Transverse colon (tissue), 4 donors: ENCODE results near the gene TENT4B. TPM values are rescaled to one million over a fixed set of nuclear protein-coding genes. Genes with fewer than 3 reads are reported as not detected.

Experiments used
- DNase-seq: peaks from one replicate; pipeline ENCODE4 v3.0.0-alpha.2; 2019
- H3K27ac ChIP-seq, 4 donors: fragments of 200-600 bp; sonication (generic); 2 replicates each; pipeline ENCODE4 v1.5.1; 2016 to 2018; ENCODE audit warnings: inconsistent platforms in 4 of 4
- H3K27me3 ChIP-seq: fragments of 200-600 bp; sonication (generic); 2 replicates; pipeline ENCODE4 v1.5.1; 2017; ENCODE audit warnings: inconsistent platforms
- H3K36me3 ChIP-seq, 4 donors: fragments of 200-600 bp; sonication (generic); 2 replicates each; pipeline ENCODE4 v1.5.1; 2017 to 2019; ENCODE audit warnings: inconsistent platforms in 4 of 4
- H3K4me1 ChIP-seq, 4 donors: fragments of 200-600 bp; sonication (generic); 2 replicates each; pipeline ENCODE4 v1.5.1; 2017 to 2020; ENCODE audit warnings: inconsistent platforms in 4 of 4
- H3K4me3 ChIP-seq, 4 donors: fragments of 200-600 bp; sonication (generic); 1 replicate in 1 of 4; 2 replicates in 3 of 4; pipeline versions ENCODE4 v1.5.1 to v1.6.1; 2017 to 2019; ENCODE audit warnings: inconsistent platforms in 4 of 4
- H3K9me3 ChIP-seq, 2 donors: fragments of 200-600 bp; sonication (generic); 2 replicates each; pipeline ENCODE4 v1.5.1; 2017 to 2019; ENCODE audit warnings: inconsistent platforms in 2 of 2
- EP300 ChIP-seq: sonication (generic); formaldehyde crosslinking; IDR thresholded peaks from one replicate; pipeline ENCODE4 v1.6.1; 2017; ENCODE audit warnings: antibody characterized with exemption, low read depth
- POLR2A ChIP-seq: fragments of 450-650 bp; IDR thresholded peaks from one replicate; pipeline ENCODE4 v1.6.1; 2016; ENCODE audit warnings: antibody characterized with exemption, mild to moderate bottlenecking, moderate library complexity
- POLR2AphosphoS5 ChIP-seq, 3 donors: sonication (generic); formaldehyde crosslinking; IDR thresholded peaks; one replicate each; pipeline ENCODE4 v1.6.1; 2016; ENCODE audit warnings: antibody characterized with exemption in 3 of 3
- WGBS, 2 donors: methylation state at CpG; one replicate each; pipeline ENCODE4 v1.1.5; 2018; ENCODE audit warnings: low coverage in 1 of 2; 5-methylcytosine and 5-hydroxymethylcytosine counted together
- in situ Hi-C, 4 donors: fragments of 200-750 bp; cut with MboI; loops; one replicate each; pipeline versions ENCODE4 v1.15.0 to v1.15.1; 2017; ENCODE audit warnings: low sequenced_read_pairs in 3 of 4, low pct_ligation_motif_present in 1 of 4, low pct_unique_long_range_greater_than_20kb in 1 of 4
- intact Hi-C: fragments of 100-400 bp; cut with DNase I; formaldehyde crosslinking; loops from one replicate; pipeline ENCODE4 v1.15.1; 2023; ENCODE audit warnings: low total_unique reads
- total RNA-seq, 4 donors: library from RNA; depleted of rRNA; stranded (reverse); fragments of >200 nt; gene quantifications; one replicate each; pipeline ENCODE4 v1.1.0, GENCODE V29; 2016
- TF ChIP-seq, protein P1 (sequence below), 5 experiments: fragments of 200-600 bp in 3 of 5; fragments of 450-650 bp in 2 of 5; sonication (generic) in 3 of 5; IDR thresholded peaks; 1 replicate in 2 of 5; 2 replicates in 3 of 5; pipeline ENCODE4 v1.5.1; 2016 to 2017; ENCODE audit warnings: antibody characterized with exemption in 5 of 5, inconsistent platforms in 3 of 5, mild to moderate bottlenecking in 2 of 5, moderate library complexity in 1 of 5

TENT4B gene
- total RNA-seq, 4 donors from 2014 or later: 8.2 to 18.0 (median 13.0) TPM

DNA sequence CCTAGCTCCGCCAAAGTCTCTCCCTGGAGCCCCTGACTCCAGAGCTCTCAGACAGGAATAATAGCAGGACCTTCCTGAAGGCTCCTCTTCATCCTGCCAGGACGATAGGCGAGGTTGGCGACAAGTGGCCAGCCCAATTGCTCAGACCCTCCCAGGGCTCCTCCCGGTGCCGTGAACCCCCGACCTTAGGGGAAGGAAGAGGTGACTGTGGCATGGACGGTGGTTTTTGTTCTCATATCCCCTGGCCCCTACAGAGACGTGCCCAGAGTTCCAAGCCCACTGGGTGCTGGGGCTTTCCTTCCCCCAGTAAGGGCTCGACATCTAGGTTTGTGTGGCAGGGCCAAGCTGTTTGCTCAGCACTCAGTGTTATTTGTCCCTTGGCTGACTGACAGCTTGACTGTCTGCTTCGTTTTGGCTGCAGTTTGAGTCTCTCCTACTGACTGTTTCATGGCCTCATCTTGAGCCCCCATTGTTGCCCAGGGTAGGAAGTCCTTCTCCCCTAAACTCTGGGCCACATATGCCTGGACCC is 108.7 kb downstream of the TENT4B start:
- peaks cover 7 to 32% (median 14%) of the 10 kb centered on the region in 4 donors for H3K4me1 ChIP-seq
- H3K4me3 ChIP-seq: no peak overlapping the region
- H3K9me3 ChIP-seq: no peaks in the 10 kb centered on the region
- WGBS, 2 donors: 0 to 57% methylated on average over 1 to 11 of the region's 11 CpGs
- DNase-seq: no peak
- H3K36me3 ChIP-seq: no peaks in the 10 kb centered on the region
- no peak for TF ChIP-seq POLR2A
- TF ChIP-seq EP300: no peak
- no peak for TF ChIP-seq POLR2AphosphoS5 (IDR thresholded peaks at IDR 0.05)
- TF ChIP-seq, protein P1, sequence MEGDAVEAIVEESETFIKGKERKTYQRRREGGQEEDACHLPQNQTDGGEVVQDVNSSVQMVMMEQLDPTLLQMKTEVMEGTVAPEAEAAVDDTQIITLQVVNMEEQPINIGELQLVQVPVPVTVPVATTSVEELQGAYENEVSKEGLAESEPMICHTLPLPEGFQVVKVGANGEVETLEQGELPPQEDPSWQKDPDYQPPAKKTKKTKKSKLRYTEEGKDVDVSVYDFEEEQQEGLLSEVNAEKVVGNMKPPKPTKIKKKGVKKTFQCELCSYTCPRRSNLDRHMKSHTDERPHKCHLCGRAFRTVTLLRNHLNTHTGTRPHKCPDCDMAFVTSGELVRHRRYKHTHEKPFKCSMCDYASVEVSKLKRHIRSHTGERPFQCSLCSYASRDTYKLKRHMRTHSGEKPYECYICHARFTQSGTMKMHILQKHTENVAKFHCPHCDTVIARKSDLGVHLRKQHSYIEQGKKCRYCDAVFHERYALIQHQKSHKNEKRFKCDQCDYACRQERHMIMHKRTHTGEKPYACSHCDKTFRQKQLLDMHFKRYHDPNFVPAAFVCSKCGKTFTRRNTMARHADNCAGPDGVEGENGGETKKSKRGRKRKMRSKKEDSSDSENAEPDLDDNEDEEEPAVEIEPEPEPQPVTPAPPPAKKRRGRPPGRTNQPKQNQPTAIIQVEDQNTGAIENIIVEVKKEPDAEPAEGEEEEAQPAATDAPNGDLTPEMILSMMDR (IDR thresholded peaks at IDR 0.05): no peak
- no peaks in the 10 kb centered on the region for H3K27me3 ChIP-seq
- no peak overlapping the region for H3K27ac ChIP-seq
- in situ Hi-C loops: no loop called here
- intact Hi-C loops: no loop called here

DNA sequence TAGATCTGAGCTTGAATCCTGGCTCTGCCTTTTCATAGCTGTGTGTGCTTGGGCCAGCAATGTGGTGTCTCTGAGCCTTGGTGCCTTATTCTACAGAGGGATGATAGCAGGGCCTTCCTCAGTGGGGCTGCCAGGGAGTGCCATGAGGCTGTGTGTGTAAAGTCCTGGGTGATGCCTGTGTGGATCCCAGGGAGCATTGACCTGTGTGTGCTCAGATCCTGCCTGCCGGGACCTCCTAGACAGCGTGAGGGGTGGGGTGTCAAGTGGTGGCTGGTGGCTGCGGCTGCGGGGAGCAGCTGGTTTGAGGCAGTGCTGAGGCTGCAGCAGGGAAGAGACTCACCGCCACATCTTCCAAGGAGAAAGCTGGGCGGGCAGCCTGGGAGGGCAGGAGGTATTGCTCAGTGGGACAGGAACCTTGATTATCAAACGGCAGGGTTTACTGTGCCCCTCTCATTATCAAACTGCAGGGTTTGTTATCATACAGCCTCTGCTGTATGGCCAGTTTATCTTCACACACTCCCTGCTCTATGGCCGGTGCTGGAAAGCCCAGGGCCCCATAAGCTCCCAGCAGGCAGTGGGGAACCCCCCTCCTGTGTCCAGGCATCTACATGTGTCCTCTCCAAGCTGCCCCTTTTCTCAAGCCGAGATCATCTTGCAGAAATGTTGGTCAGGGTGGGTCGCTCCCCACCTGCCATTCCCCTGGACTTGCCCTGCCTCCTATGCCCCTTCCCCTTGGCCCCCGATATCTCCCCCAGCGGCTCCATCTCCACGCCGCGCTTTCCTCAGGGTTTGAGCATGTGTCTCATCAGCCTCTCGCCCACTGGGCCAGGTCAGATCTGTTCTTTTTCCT is 110.2 kb downstream of the TENT4B start:
- Histone ChIP-seq H3K4me3 (no peak overlapping the region), H3K4me1 (peaks cover 12 to 47% (median 22%) of the 10 kb centered on the region in 4 donors), H3K27me3 (no peaks in the 10 kb centered on the region), H3K9me3 (no peaks in the 10 kb centered on the region), H3K36me3 (no peaks in the 10 kb centered on the region), H3K27ac (no peak overlapping the region)
- DNase-seq: peak; percentile 5
- intact Hi-C loops (no loop called here), in situ Hi-C loops (no loop called here)
- 88 to 100% methylated on average over 3 to 16 of the region's 16 CpGs for WGBS, 2 donors
- no peak for TF ChIP-seq EP300
- no peak for TF ChIP-seq POLR2AphosphoS5 (IDR thresholded peaks at IDR 0.05)
- no peak for TF ChIP-seq POLR2A
- TF ChIP-seq, protein P1 (IDR thresholded peaks at IDR 0.05): no peak

DNA sequence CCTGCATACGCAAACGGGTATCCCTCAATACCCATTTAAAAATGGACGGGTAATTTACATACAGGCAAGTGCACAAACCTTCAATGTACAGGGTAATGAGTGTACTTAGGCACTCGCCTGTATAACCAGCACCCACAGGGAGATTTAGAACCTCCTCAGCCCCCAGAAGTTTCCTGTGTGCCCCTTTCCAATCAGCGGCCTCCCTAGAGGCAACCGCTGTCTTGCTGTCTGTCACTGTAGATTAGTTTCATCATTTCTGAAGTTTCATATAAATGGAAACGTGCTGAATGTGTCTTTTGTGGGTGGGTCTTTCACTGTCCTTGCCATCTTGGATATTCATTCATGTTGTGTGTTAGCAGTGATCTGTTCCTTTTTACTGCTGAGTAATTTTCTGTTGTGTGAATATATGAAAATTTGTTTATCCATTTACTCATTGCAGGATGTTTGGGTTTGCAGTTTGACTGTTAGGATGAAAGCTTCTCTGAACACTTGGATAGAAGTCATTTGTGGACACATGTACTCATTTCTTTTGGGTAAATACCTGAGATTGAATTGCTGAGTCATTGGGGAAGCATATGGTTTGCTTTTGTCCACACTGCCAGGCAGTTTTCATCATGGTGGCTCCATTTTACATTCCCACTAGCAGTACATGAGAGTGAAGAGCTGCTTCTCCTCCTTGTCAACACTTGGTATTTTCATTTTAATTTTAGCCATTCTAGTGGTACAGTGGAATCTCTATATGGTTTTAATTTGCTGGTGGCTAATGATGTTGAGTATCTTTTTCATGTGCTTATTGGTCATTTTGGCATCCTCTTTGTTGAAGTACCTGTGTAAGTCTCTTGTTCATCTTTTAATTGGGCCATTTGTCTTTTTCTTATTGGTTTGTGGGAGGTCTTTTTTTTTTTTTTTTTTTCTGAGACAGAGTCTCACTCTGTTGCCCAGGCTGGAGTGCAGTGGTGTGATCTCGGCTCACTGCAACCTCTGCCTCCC is 111.1 kb downstream of the TENT4B start:
- Histone ChIP-seq H3K27ac (no peak overlapping the region), H3K4me3 (no peak overlapping the region), H3K27me3 (no peaks in the 10 kb centered on the region), H3K36me3 (no peaks in the 10 kb centered on the region), H3K4me1 (peaks cover 12 to 46% (median 22%) of the 10 kb centered on the region in 4 donors), H3K9me3 (no peaks in the 10 kb centered on the region)
- DNase-seq: no peak
- in situ Hi-C loops (no loop called here), intact Hi-C loops (no loop called here)
- TF ChIP-seq POLR2AphosphoS5 (IDR thresholded peaks at IDR 0.05) (no peak), POLR2A (no peak), EP300 (no peak)
- TF ChIP-seq, protein P1 (IDR thresholded peaks at IDR 0.05): no peak
- WGBS, 2 donors: 82 to 100% methylated on average over 1 to 8 of the region's 8 CpGs

DNA sequence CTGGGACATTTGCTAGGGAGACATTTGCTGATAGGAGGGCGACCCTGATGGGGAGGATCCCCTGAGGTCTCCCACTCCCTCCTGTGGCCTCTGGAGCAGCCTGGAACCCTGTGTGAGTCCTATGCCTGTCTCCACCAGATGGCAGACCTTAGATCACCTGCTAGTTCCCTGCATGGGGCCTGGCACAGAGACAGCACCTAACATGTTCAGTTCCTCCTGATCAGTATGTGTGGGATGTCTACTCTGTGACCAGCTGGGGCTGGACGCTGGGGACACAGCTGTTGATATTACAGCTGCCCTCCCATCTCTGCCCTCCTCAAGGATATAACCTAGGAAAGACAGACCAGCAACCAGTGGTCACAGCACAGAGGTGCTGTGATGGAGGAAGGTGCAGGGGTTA is 112.2 kb downstream of the TENT4B start:
- Histone ChIP-seq H3K4me3 (no peak overlapping the region), H3K27ac (no peak overlapping the region), H3K9me3 (no peaks in the 10 kb centered on the region), H3K27me3 (no peaks in the 10 kb centered on the region), H3K4me1 (peaks cover 9 to 39% (median 22%) of the 10 kb centered on the region in 4 donors), H3K36me3 (no peaks in the 10 kb centered on the region)
- TF ChIP-seq, protein P1 (IDR thresholded peaks at IDR 0.05): peak in 4 of 5 experiments; percentile 26 to 40 (median 30)
- TF ChIP-seq POLR2A: no peak
- intact Hi-C loops: no loop called here
- peak; percentile 42 for DNase-seq
- WGBS, 2 donors: 68% methylated on average over 2 of the region's 2 CpGs; no CpG with 5 or more reads in 1 of the 2 donors
- in situ Hi-C loops: no loop called here
